Mesendoderm (in vitro differentiated cells): Measurements from ENCODE around the gene NPVF. TPM values are rescaled to one million over a fixed set of nuclear protein-coding genes. Genes with fewer than 3 reads are reported as not detected.
A peak's percentile ranks its signal among the peaks of the same experiment; 100 is the strongest.

Experiments
- DNase-seq: peaks from one replicate; pipeline ENCODE4 v3.0.0; 2013
- H2AK5ac ChIP-seq: 2 replicates; pipeline ENCODE4 v1.6.1; 2013; ENCODE audit warnings: low read length, inconsistent platforms
- H2BK120ac ChIP-seq: 2 replicates; pipeline ENCODE4 v1.6.1; 2013; ENCODE audit warnings: low read depth, mild to moderate bottlenecking, low read length, moderate library complexity, mixed read lengths
- H2BK15ac ChIP-seq: replicated peaks from 2 replicates; pipeline ENCODE4 v1.6.1; 2013; ENCODE audit warnings: low read depth, mild to moderate bottlenecking, moderate library complexity
- H2BK5ac ChIP-seq: 2 replicates; pipeline ENCODE4 v1.6.1; 2013; ENCODE audit warnings: low read length, inconsistent platforms
- H3K18ac ChIP-seq: 2 replicates; pipeline ENCODE4 v1.6.1; 2013; ENCODE audit warnings: mild to moderate bottlenecking, low read length, mixed read lengths
- H3K23ac ChIP-seq: one replicate; pipeline ENCODE4 v1.6.1; 2013; ENCODE audit warnings: low read length
- H3K27ac ChIP-seq: 2 replicates; pipeline ENCODE4 v1.5.1; 2013; ENCODE audit warnings: low read depth, mild to moderate bottlenecking, inconsistent platforms, low read length, moderate library complexity
- H3K27me3 ChIP-seq: 2 replicates; pipeline ENCODE4 v1.6.1; 2013; ENCODE audit warnings: low read length, control low read depth, mild to moderate bottlenecking, inconsistent platforms; ENCODE audit not compliant: insufficient read depth, poor library complexity
- H3K36me3 ChIP-seq: 2 replicates; pipeline ENCODE4 v1.6.1; 2013; ENCODE audit warnings: low read length, inconsistent platforms; ENCODE audit not compliant: control insufficient read depth, insufficient read depth
- H3K4ac ChIP-seq: one replicate; pipeline ENCODE4 v1.6.1; 2013; ENCODE audit warnings: low read depth, mild to moderate bottlenecking, low read length, moderate library complexity
- H3K4me1 ChIP-seq: 2 replicates; pipeline ENCODE4 v1.6.1; 2013; ENCODE audit warnings: low read depth, low read length, inconsistent platforms; ENCODE audit not compliant: control insufficient read depth
- H3K4me2 ChIP-seq: 2 replicates; pipeline ENCODE4 v1.6.1; 2013; ENCODE audit warnings: low read length
- H3K4me3 ChIP-seq: 2 replicates; pipeline ENCODE4 v1.5.1; 2013; ENCODE audit warnings: mild to moderate bottlenecking, low read length
- H3K56ac ChIP-seq: one replicate; pipeline ENCODE4 v1.6.1; 2013; ENCODE audit warnings: low read length
- H3K79me1 ChIP-seq: 2 replicates; pipeline ENCODE4 v1.6.1; 2013; ENCODE audit warnings: low read length, inconsistent platforms
- H3K79me2 ChIP-seq: 2 replicates; pipeline ENCODE4 v1.6.1; 2013; ENCODE audit warnings: mild to moderate bottlenecking, low read length; ENCODE audit not compliant: control insufficient read depth, insufficient read depth
- H3K9ac ChIP-seq: 2 replicates; pipeline ENCODE4 v1.6.1; 2013; ENCODE audit warnings: low read length, inconsistent platforms
- H4K5ac ChIP-seq: one replicate; pipeline ENCODE4 v1.6.1; 2013; ENCODE audit warnings: low read length
- H4K8ac ChIP-seq: one replicate; pipeline ENCODE4 v1.6.1; 2013; ENCODE audit warnings: low read depth, mild to moderate bottlenecking, control low read depth, low read length, moderate library complexity
- WGBS: extraction: QIAGEN DNeasy Blood & Tissue Kit; methylation state at CpG from one replicate; pipeline ENCODE4 v1.1.7; 2013; ENCODE audit warnings: low lambda C conversion rate, missing lambda C conversion rate; ENCODE audit not compliant: insufficient coverage; ENCODE audit errors: extremely low coverage; 5-methylcytosine and 5-hydroxymethylcytosine counted together
- small RNA-seq: library from polyadenylated mRNA; stranded (forward); fragments of <200 nt; extraction: miRNeasy Mini kit (QIAGEN cat#:217004); gene quantifications from one replicate; pipeline ENCODE3, GENCODE V24; 2013; ENCODE audit not compliant: insufficient read depth

Gene NPVF

GRCh38 chr7:25180592-25180923 lies 47.7 kb downstream of the NPVF start:
- no peaks in the 10 kb centered on the region for H3K79me1 ChIP-seq
- H3K56ac ChIP-seq: peak overlapping the region; percentile 75
- H2AK5ac ChIP-seq: no peak overlapping the region
- no peak overlapping the region for H3K4me3 ChIP-seq
- no peaks in the 10 kb centered on the region for H3K36me3 ChIP-seq
- DNase-seq: no peak
- no peaks in the 10 kb centered on the region for H3K27me3 ChIP-seq
- peak overlapping the region; percentile 43 for H3K4me2 ChIP-seq
- H4K5ac ChIP-seq: no peak overlapping the region
- H3K4me1 ChIP-seq: peaks cover 4% of the 10 kb centered on the region
- no peak overlapping the region for H2BK5ac ChIP-seq
- H3K79me2 ChIP-seq: no peaks in the 10 kb centered on the region
- no peak overlapping the region for H3K23ac ChIP-seq
- no peak overlapping the region for H3K18ac ChIP-seq
- no peak overlapping the region for H4K8ac ChIP-seq
- H3K9ac ChIP-seq: peak overlapping the region; percentile 41
- H3K4ac ChIP-seq: no peak overlapping the region
- H3K27ac ChIP-seq: no peak overlapping the region
- no peak overlapping the region for H2BK120ac ChIP-seq
- no CpG with 5 or more reads among the region's 6 CpGs for WGBS
- no peak overlapping the region for H2BK15ac ChIP-seq

- no peaks in the 10 kb centered on the region for H3K36me3 ChIP-seq
- H3K4me2 ChIP-seq: peak overlapping the region; percentile 69
- H3K18ac ChIP-seq: peak overlapping the region; percentile 91
- H3K9ac ChIP-seq: peak overlapping the region; percentile 80
- H4K8ac ChIP-seq: no peak overlapping the region
- no peak overlapping the region for H3K23ac ChIP-seq
- peaks cover 4% of the 10 kb centered on the region for H3K4me1 ChIP-seq
- peak overlapping the region; percentile 38 for H3K4ac ChIP-seq
- no CpG with 5 or more reads among the region's 74 CpGs for WGBS
- peak overlapping the region; percentile 58 for H3K4me3 ChIP-seq
- H2BK120ac ChIP-seq: no peak overlapping the region
- H3K56ac ChIP-seq: peak overlapping the region; percentile 87
- H3K79me2 ChIP-seq: no peaks in the 10 kb centered on the region
- H4K5ac ChIP-seq: no peak overlapping the region
- peak; percentile 94 for DNase-seq
- no peak overlapping the region for H2AK5ac ChIP-seq
- H3K27ac ChIP-seq: peak overlapping the region; percentile 68
- H3K79me1 ChIP-seq: no peaks in the 10 kb centered on the region
- H2BK5ac ChIP-seq: no peak overlapping the region
- no peaks in the 10 kb centered on the region for H3K27me3 ChIP-seq
- no peak overlapping the region for H2BK15ac ChIP-seq
These were observed 48.3 kb downstream of the NPVF start for GRCh38 chr7:25179771-25180591.

GRCh38 chr7:25179325-25179724 lies 49.0 kb downstream of the NPVF start:
- Histone ChIP-seq H2BK15ac (no peak overlapping the region), H4K8ac (no peak overlapping the region), H3K27me3 (no peaks in the 10 kb centered on the region), H3K36me3 (no peaks in the 10 kb centered on the region), H3K56ac (peak overlapping the region; percentile 87), H3K27ac (no peak overlapping the region), H2BK5ac (no peak overlapping the region), H3K4me2 (peak overlapping the region; percentile 69), H2AK5ac (no peak overlapping the region), H3K9ac (peak overlapping the region; percentile 80), H3K79me1 (no peaks in the 10 kb centered on the region), H3K4me3 (peak overlapping the region; percentile 57), H2BK120ac (no peak overlapping the region), H4K5ac (no peak overlapping the region), H3K23ac (no peak overlapping the region), H3K79me2 (no peaks in the 10 kb centered on the region), H3K4me1 (peaks cover 4% of the 10 kb centered on the region), H3K4ac (no peak overlapping the region), H3K18ac (no peak overlapping the region)
- no CpG with 5 or more reads among the region's 9 CpGs for WGBS
- no peak for DNase-seq

Small RNA genes lying within 50 kb of the gene (small RNA-seq; reads per million reads assigned to genes)
- gene RF00012: not detected
